AG04450 (cell line): ENCODE measurements around the gene MAPK8IP3. TPM values are rescaled to one million over a fixed set of nuclear protein-coding genes. Genes with fewer than 3 reads are reported as not detected.
"Not testable (repeated sequence)": the region's sequence is repeated elsewhere in the genome, so short reads cannot be mapped to it uniquely, and the experiment has no call there.

Experiments
- CTCF ChIA-PET: fragments of 300-600, 350-600 bp; formaldehyde crosslinking; extraction: SDS; loops from one replicate; lab custom pipeline; 2022; ENCODE audit warnings: antibody characterized with exemption, inconsistent platforms; lab: Charles Lee
- POLR2A ChIA-PET: fragments of 350-600 bp; formaldehyde crosslinking; extraction: SDS; loops from one replicate; lab custom pipeline; 2021; ENCODE audit warnings: antibody characterized with exemption, inconsistent platforms; lab: Yijun Ruan, JAX
- DNase-seq: peaks from one replicate; pipeline ENCODE4 v3.0.0-alpha.2; 2011; ENCODE audit warnings: low read depth, low spot score
- H3K27ac ChIP-seq: one replicate; pipeline ENCODE4 v1.5.1; 2012; ENCODE audit warnings: low read depth, low read length, control low read depth
- H3K27me3 ChIP-seq: one replicate; pipeline ENCODE4 v1.6.0; 2012; ENCODE audit warnings: low read length; ENCODE audit not compliant: control insufficient read depth, insufficient read depth
- H3K4me3 ChIP-seq: 2 replicates; pipeline ENCODE4 v1.5.1; 2011; ENCODE audit warnings: mild to moderate bottlenecking, low read depth, low read length, control low read depth
- H3K9me3 ChIP-seq: 2 replicates; pipeline ENCODE4 v1.5.1; 2012; ENCODE audit warnings: low read length; ENCODE audit not compliant: control insufficient read depth, insufficient read depth
- polyA plus RNA-seq: library from polyadenylated mRNA; depleted of rRNA; stranded (reverse); fragments of >200 nt; gene quantifications from 2 replicates; pipeline ENCODE4 v1.2.3, GENCODE V29; 2011
- TF ChIP-seq, protein P1 (sequence below): IDR thresholded peaks from 2 replicates; pipeline ENCODE4 v1.5.1; 2011; ENCODE audit warnings: low read depth, low read length, control low read depth, inconsistent platforms

The MAPK8IP3 gene
- polyA plus RNA-seq, 1 experiment, result 11.8 TPM

DNA sequence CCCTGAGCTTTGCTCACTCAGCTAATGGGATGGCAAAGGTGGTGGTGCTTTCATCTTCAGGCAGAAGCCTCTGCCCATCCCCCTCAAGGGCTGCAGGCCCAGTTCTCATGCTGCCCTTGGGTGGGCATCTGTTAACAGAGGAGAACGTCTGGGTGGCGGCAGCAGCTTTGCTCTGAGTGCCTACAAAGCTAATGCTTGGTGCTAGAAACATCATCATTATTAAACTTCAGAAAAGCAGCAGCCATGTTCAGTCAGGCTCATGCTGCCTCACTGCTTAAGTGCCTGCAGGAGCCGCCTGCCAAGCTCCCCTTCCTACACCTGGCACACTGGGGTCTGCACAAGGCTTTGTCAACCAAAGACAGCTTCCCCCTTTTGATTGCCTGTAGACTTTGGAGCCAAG is 5.7 kb upstream of the MAPK8IP3 start:
- POLR2A ChIA-PET, result no interaction called here
- no peak overlapping the region for H3K27ac ChIP-seq
- DNase-seq, result no peak
- no peaks in the 10 kb centered on the region; the same call in 1 of the 2 replicates for H3K9me3 ChIP-seq
- CTCF ChIA-PET, result no interaction called here
- TF ChIP-seq, protein P1, sequence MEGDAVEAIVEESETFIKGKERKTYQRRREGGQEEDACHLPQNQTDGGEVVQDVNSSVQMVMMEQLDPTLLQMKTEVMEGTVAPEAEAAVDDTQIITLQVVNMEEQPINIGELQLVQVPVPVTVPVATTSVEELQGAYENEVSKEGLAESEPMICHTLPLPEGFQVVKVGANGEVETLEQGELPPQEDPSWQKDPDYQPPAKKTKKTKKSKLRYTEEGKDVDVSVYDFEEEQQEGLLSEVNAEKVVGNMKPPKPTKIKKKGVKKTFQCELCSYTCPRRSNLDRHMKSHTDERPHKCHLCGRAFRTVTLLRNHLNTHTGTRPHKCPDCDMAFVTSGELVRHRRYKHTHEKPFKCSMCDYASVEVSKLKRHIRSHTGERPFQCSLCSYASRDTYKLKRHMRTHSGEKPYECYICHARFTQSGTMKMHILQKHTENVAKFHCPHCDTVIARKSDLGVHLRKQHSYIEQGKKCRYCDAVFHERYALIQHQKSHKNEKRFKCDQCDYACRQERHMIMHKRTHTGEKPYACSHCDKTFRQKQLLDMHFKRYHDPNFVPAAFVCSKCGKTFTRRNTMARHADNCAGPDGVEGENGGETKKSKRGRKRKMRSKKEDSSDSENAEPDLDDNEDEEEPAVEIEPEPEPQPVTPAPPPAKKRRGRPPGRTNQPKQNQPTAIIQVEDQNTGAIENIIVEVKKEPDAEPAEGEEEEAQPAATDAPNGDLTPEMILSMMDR, result no peak
- H3K27me3 ChIP-seq, result no peaks in the 10 kb centered on the region
- no peak overlapping the region for H3K4me3 ChIP-seq

DNA sequence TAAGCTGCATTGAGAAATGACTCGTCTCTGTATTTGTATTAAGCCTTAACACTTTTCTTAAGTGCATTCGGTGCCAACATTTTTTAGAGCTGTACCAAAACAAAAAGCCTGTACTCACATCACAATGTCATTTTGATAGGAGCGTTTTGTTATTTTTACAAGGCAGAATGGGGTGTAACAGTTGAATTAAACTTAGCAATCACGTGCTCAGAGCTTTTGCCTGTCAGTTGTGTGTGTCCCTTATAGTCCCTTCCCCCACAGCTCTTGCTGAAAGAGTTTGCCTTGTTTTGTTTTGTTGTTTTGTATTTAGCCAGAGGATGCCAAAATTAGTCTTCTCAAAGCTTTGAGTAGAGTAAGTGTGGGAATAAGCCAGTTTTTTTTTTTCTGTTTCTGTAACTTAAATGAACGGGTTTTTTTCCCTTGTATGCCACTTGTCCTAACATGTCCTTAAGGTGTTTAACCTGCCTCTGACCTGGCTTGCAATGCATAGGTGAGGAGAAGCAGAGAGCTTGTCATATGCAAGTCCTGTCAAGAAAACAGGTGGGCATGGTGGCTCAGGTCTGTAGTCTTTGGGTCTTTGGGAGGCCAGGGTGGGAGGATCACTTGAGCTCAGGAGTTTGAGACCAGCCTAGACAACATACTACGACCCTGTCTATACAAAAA is 4.6 kb upstream of the MAPK8IP3 start:
- ChIA-PET CTCF (interaction anchor here (1.0 kb wide), 1 partner anchor 22 kb away, joined by 5 read pairs; no protein-coding TSS in a partner anchor), POLR2A (no interaction called here)
- TF ChIP-seq, protein P1, result no peak
- Histone ChIP-seq H3K4me3 (no peak overlapping the region), H3K27ac (no peak overlapping the region), H3K27me3 (no peaks in the 10 kb centered on the region), H3K9me3 (no peaks in the 10 kb centered on the region; the same call in 1 of the 2 replicates)
- DNase-seq, result no peak

DNA sequence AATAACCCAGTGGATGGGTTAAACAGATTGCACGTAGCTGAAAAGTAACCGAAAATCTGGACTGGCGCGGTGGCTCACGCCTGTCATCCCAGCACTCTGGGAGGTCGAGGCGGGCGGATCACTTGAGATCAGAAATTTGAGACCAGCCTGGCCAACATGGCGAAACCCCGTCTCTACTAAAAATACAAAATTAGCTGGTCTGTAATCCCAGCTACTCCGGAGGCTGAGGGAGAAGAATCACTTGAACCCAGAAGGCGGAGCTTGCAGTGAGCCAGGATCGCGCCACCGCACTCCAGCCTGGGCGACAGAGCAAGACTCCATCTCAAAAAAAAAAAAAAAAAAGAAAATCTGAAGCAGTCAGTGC is 689 bp upstream of the MAPK8IP3 start:
- CTCF ChIA-PET, result interaction anchor here (0.6 to 3.0 kb wide), 22 partner anchors 8 to 168 kb away, joined by 3 to 29 read pairs (median 5); partner anchors contain the start of genes JPT2 and NUBP2
- not testable (repeated sequence) for DNase-seq

DNA sequence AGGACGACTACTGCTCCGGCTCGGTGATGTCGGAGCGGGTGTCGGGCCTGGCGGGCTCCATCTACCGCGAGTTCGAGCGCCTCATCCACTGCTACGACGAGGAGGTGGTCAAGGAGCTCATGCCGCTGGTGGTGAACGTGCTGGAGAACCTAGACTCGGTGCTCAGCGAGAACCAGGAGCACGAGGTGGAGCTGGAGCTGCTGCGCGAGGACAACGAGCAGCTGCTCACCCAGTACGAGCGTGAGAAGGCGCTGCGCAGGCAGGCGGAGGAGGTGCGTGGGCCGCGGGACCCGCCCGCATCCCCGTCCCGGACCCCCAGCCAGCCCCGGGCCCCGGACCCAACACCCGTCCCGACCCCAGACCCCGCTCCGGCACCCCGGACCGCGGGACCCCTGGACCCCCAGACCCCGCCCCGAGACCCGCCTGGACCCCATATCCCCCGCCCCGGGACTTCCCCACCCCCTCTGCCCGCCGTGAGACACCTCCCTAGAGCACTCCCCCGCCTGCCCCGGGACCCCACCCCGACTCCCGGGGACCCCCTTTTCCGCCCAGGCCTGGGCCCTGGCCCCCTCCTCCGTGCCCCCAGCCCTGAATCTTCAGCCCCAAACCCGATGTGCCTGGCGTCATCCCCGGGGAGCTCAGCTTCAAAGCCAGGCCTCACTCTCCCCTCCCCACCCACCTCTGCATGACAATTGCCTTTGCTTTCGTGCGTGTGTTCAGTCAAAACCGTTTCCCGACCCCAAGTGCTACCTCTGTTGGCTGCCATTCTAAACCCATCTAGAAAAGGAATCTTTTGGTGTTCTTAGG is 594 bp downstream of the MAPK8IP3 start:
- Histone ChIP-seq H3K27ac (peak overlapping the region; percentile 57), H3K27me3 (no peaks in the 10 kb centered on the region), H3K4me3 (peak overlapping the region; percentile 94), H3K9me3 (no peaks in the 10 kb centered on the region; the same call in 1 of the 2 replicates)
- no peak for DNase-seq
- ChIA-PET CTCF (interaction anchor here (0.6 to 3.0 kb wide), 14 partner anchors 9 to 1150 kb away, joined by 3 to 29 read pairs (median 6); partner anchors contain the start of gene JPT2), POLR2A (interaction anchor here (0.6 to 2.1 kb wide), 7 partner anchors 26 to 282 kb away, joined by 3 to 15 read pairs (median 7); partner anchors contain the start of genes JPT2, NUBP2 and SPSB3)
- TF ChIP-seq, protein P1, result no peak

More for the DNA sequence above, 689 bp upstream of the MAPK8IP3 start:
- not testable (repeated sequence) for H3K27me3 ChIP-seq, H3K9me3 ChIP-seq
- POLR2A ChIA-PET, result interaction anchor here (0.6 to 2.1 kb wide), 10 partner anchors 23 to 1147 kb away, joined by 3 to 15 read pairs (median 4); partner anchors contain the start of genes JPT2, NUBP2, SPSB3 and UQCC4
- peak overlapping the region; percentile 89 for H3K27ac ChIP-seq
- H3K4me3 ChIP-seq, result peak overlapping the region; percentile 91

DNA sequence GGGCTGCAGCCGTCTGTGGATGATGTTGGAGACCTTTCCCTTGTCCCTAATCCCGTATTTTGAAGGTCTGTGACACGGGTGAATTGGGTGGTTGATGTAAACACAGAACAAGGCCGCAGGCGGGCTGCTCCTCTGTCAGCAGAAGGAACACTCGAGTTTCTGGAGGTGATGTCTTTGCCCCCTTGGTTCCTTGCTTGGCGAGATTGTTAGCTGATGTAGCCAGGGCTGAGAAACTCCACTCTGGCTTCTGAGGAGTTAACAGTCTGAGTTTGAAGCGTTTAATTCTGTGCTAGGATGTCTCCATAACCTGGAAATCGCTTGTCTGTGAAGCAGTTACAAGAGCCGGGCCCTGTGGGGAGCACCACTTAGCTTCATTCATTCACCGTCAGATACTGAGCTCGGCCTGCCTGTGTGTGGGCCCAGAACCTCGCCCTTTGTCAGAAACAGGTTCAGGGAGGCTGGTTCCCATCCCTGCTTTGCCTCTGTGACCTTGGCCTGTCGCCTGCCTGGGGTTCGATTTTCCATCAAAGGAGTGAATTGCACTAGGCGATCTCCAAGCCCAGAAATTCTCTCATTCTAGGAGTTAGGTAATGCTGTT is 1.3 kb downstream of the MAPK8IP3 start:
- peak overlapping the region; percentile 55 for H3K27ac ChIP-seq
- POLR2A ChIA-PET, result no interaction called here

More for the DNA sequence above, 1.3 kb downstream of the MAPK8IP3 start:
- TF ChIP-seq, protein P1, result no peak
- CTCF ChIA-PET, result interaction anchor here (0.5 to 3.0 kb wide), 4 partner anchors 10 to 1151 kb away, joined by 3 to 29 read pairs (median 10); no protein-coding TSS in a partner anchor
- DNase-seq, result no peak
- Histone ChIP-seq H3K9me3 (no peaks in the 10 kb centered on the region; the same call in 1 of the 2 replicates), H3K27me3 (no peaks in the 10 kb centered on the region), H3K4me3 (peak overlapping the region; percentile 94)
